WTC11 (cell line): ENCODE data around the gene RASL11B. TPM values are rescaled to one million over a fixed set of nuclear protein-coding genes. Genes with fewer than 3 reads are reported as not detected.

ENCODE experiments used
- ATAC-seq: fragments of 200-7000 bp; cut with Tn5 transposase; 2 replicates; pipeline ENCODE4 v1.10.0; 2021; ENCODE audit warnings: mild to moderate bottlenecking, moderate library complexity
- CTCF ChIA-PET: fragments of 300-600 bp; sonication (Branson Sonifier 250); formaldehyde crosslinking; loops from one replicate; lab custom pipeline; 2021; ENCODE audit warnings: antibody characterized with exemption; lab: Charles Lee
- POLR2A ChIA-PET: fragments of 350-600 bp; sonication (Branson Sonifier 250); formaldehyde crosslinking; loops from one replicate; lab custom pipeline; 2021; ENCODE audit warnings: antibody characterized with exemption; lab: Charles Lee
- DNase-seq: peaks from one replicate; pipeline ENCODE4 v3.0.0; 2021; ENCODE audit warnings: low spot score
- H3K27ac Mint-ChIP-seq: 2 replicates; pipeline ENCODE4 v1.8.0; 2021; ENCODE audit warnings: mixed read lengths
- H3K27me3 Mint-ChIP-seq: 2 replicates; pipeline ENCODE4 v1.8.0; 2021; ENCODE audit warnings: low read depth, mild to moderate bottlenecking, moderate library complexity, mixed read lengths
- H3K36me3 Mint-ChIP-seq: 2 replicates; pipeline ENCODE4 v1.8.0; 2021; ENCODE audit warnings: mixed read lengths
- H3K4me1 Mint-ChIP-seq: 2 replicates; pipeline ENCODE4 v1.8.0; 2022; ENCODE audit warnings: mixed read lengths
- H3K4me3 Mint-ChIP-seq: 2 replicates; pipeline ENCODE4 v1.8.0; 2021; ENCODE audit warnings: mild to moderate bottlenecking, moderate library complexity, mixed read lengths
- H3K9me3 Mint-ChIP-seq: 2 replicates; pipeline ENCODE4 v1.8.0; 2021; ENCODE audit warnings: mixed read lengths
- ATF1 ChIP-seq: sonication (generic); formaldehyde crosslinking; IDR thresholded peaks from 2 replicates; pipeline ENCODE4 v1.8.1; 2023; ENCODE audit warnings: mild to moderate bottlenecking, moderate library complexity, missing genetic modification reagents
- CBFB ChIP-seq: sonication (generic); formaldehyde crosslinking; IDR thresholded peaks from 2 replicates; pipeline ENCODE4 v1.8.1; 2022; ENCODE audit warnings: mild to moderate bottlenecking, low read depth, missing genetic modification reagents
- EMX1 ChIP-seq: fragments of 250-450 bp; sonication (Bioruptor Pico); IDR thresholded peaks from 2 replicates; pipeline ENCODE4 v1.8.0; 2021; ENCODE audit warnings: mild to moderate bottlenecking
- FOXK1 ChIP-seq: sonication (generic); formaldehyde crosslinking; IDR thresholded peaks from 2 replicates; pipeline ENCODE4 v1.8.0; 2022; ENCODE audit warnings: mild to moderate bottlenecking, moderate library complexity, missing genetic modification reagents
- GRHL2 ChIP-seq: fragments of 250-450 bp; sonication (Bioruptor Pico); IDR thresholded peaks from 2 replicates; pipeline ENCODE4 v1.8.0; 2022; ENCODE audit warnings: mild to moderate bottlenecking, moderate library complexity; ENCODE audit not compliant: insufficient replicate concordance, severe bottlenecking
- JAZF1 ChIP-seq: fragments of 250-450 bp; sonication (Bioruptor Pico); IDR thresholded peaks from 2 replicates; pipeline ENCODE4 v1.9.0; 2021; ENCODE audit warnings: moderate library complexity, mild to moderate bottlenecking, inconsistent platforms
- KAT7 ChIP-seq: sonication (generic); formaldehyde crosslinking; IDR thresholded peaks from 2 replicates; pipeline ENCODE4 v1.8.1; 2023; ENCODE audit warnings: missing genetic modification reagents, mild to moderate bottlenecking, borderline replicate concordance
- MXD4 ChIP-seq: fragments of 250-450 bp; sonication (Bioruptor Pico); IDR thresholded peaks from 2 replicates; pipeline ENCODE4 v1.8.0; 2021; ENCODE audit warnings: mild to moderate bottlenecking, moderate library complexity, borderline replicate concordance
- NR1H2 ChIP-seq: sonication (generic); formaldehyde crosslinking; IDR thresholded peaks from 2 replicates; pipeline ENCODE4 v1.9.0; 2021; ENCODE audit warnings: mild to moderate bottlenecking, moderate library complexity, missing genetic modification reagents
- RORB ChIP-seq: fragments of 250-450 bp; sonication (Bioruptor Pico); IDR thresholded peaks from 2 replicates; pipeline ENCODE4 v1.9.0; 2021; ENCODE audit warnings: mild to moderate bottlenecking
- SMAD3 ChIP-seq: sonication (generic); formaldehyde crosslinking; IDR thresholded peaks from 2 replicates; pipeline ENCODE4 v1.8.0; 2022; ENCODE audit warnings: missing genetic modification reagents, mild to moderate bottlenecking, borderline replicate concordance
- SOX15 ChIP-seq: fragments of 250-450 bp; sonication (Bioruptor Pico); IDR thresholded peaks from 2 replicates; pipeline ENCODE4 v1.9.0; 2021; ENCODE audit warnings: mild to moderate bottlenecking
- TP53 ChIP-seq: sonication (generic); formaldehyde crosslinking; IDR thresholded peaks from 2 replicates; pipeline ENCODE4 v1.8.1; 2023; ENCODE audit warnings: mild to moderate bottlenecking, missing genetic modification reagents
- ZBTB21 ChIP-seq: sonication (generic); formaldehyde crosslinking; IDR thresholded peaks from 2 replicates; pipeline ENCODE4 v1.8.1; 2023; ENCODE audit warnings: mild to moderate bottlenecking, missing genetic modification reagents, borderline replicate concordance
- ZNF263 ChIP-seq: sonication (generic); formaldehyde crosslinking; IDR thresholded peaks from 2 replicates; pipeline ENCODE4 v1.8.1; 2022; ENCODE audit warnings: low read depth, mild to moderate bottlenecking, moderate library complexity, missing genetic modification reagents
- ZNF317 ChIP-seq: sonication (generic); formaldehyde crosslinking; IDR thresholded peaks from 2 replicates; pipeline ENCODE4 v1.8.1; 2023; ENCODE audit warnings: low read depth, mild to moderate bottlenecking, moderate library complexity, missing genetic modification reagents, borderline replicate concordance
- ZNF396 ChIP-seq: fragments of 250-450 bp; sonication (Bioruptor Pico); IDR thresholded peaks from 2 replicates; pipeline ENCODE4 v1.8.0; 2021; ENCODE audit warnings: mild to moderate bottlenecking, moderate library complexity, borderline replicate concordance
- ZNF671 ChIP-seq: fragments of 250-450 bp; sonication (Bioruptor Pico); IDR thresholded peaks from 2 replicates; pipeline ENCODE4 v1.8.0; 2021; ENCODE audit warnings: mild to moderate bottlenecking
- total RNA-seq: library from RNA; stranded (reverse); gene quantifications from 3 replicates; pipeline ENCODE4 v1.2.3, GENCODE V29; 2021
- TF ChIP-seq, protein P1 (sequence below): sonication (generic); formaldehyde crosslinking; IDR thresholded peaks from 2 replicates; pipeline ENCODE4 v1.8.1; 2023; ENCODE audit warnings: mild to moderate bottlenecking, missing genetic modification reagents
- TF ChIP-seq, protein P2 (sequence below): sonication (generic); formaldehyde crosslinking; IDR thresholded peaks from 2 replicates; pipeline ENCODE4 v1.8.1; 2023; ENCODE audit warnings: mild to moderate bottlenecking, moderate library complexity, missing genetic modification reagents
- TF ChIP-seq, protein P3 (sequence below): sonication (generic); formaldehyde crosslinking; IDR thresholded peaks from 2 replicates; pipeline ENCODE4 v1.8.0; 2023; ENCODE audit warnings: missing genetic modification reagents
- TF ChIP-seq, protein P4 (sequence below): sonication (generic); formaldehyde crosslinking; IDR thresholded peaks from 2 replicates; pipeline ENCODE4 v1.8.1; 2023; ENCODE audit warnings: mild to moderate bottlenecking, missing genetic modification reagents, moderate library complexity
- TF ChIP-seq, protein P5 (sequence below): fragments of 250-450 bp; sonication (Bioruptor Pico); IDR thresholded peaks from 2 replicates; pipeline ENCODE4 v1.9.0; 2021; ENCODE audit warnings: moderate library complexity, mild to moderate bottlenecking, inconsistent platforms, borderline replicate concordance
- TF ChIP-seq, protein P6 (sequence below): fragments of 250-450 bp; sonication (Bioruptor Pico); IDR thresholded peaks from 2 replicates; pipeline ENCODE4 v1.9.0; 2021; ENCODE audit warnings: mild to moderate bottlenecking

RASL11B gene
- total RNA-seq, 1 experiment from 2014 or later: 58.5 TPM

DNA sequence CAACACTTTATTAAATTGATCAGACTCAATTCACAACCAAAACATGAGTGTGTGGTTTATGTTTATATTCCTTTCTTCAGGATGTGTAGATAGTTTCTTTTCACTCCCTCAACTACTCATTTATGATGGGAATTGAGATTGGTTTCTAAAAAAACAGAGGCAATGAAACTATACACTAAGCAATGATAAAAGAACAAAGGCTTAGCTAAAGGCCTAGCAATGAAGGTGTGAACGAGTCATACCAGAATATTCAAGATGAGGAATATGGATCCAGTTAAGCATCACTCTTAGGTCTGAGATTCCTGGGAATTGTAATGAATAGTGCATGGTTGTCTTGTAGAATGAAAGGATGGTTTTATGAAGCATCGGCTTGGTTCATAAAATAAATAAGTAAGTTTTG lies 17.5 kb upstream of the RASL11B start (continued):
- TF ChIP-seq KAT7 (no peak), SOX15 (no peak)

DNA sequence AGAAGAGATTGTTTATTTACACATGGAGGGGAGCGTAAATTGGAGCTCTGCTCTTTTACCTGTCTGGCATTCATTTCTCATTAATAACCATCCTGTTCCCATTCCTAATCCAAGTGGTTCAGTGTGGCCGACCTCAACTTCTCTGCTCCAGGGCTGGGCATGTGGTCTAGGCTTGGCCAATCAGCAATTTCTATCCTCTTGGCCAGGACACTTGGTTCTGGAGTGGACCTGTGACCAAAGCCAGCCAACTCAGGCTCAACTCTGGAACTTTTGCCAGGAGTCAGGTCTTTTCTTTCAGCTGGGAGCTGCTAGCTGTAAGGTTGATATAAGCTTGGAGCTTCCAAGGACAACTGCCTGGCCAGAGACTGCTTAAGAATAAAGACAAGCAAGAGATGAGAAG lies 15.6 kb upstream of the RASL11B start:
- peaks cover 13% of the 10 kb centered on the region for H3K27me3 Mint-ChIP-seq
- POLR2A ChIA-PET: interaction anchor here (1.0 kb wide), 1 partner anchor 134 kb away, joined by 3 read pairs; no protein-coding TSS in a partner anchor
- TF ChIP-seq JAZF1 (no peak), ZNF317 (CRISPR knock-in tag) (no peak)
- TF ChIP-seq, all 79 proteins: peak for 0
- CTCF ChIA-PET: no interaction called here
- Mint-ChIP-seq H3K9me3 (no peaks in the 10 kb centered on the region), H3K27ac (no peak overlapping the region), H3K4me1 (peaks cover 36% of the 10 kb centered on the region), H3K36me3 (no peaks in the 10 kb centered on the region), H3K4me3 (no peak overlapping the region)
- no peak for ATAC-seq
- no peak for DNase-seq

DNA sequence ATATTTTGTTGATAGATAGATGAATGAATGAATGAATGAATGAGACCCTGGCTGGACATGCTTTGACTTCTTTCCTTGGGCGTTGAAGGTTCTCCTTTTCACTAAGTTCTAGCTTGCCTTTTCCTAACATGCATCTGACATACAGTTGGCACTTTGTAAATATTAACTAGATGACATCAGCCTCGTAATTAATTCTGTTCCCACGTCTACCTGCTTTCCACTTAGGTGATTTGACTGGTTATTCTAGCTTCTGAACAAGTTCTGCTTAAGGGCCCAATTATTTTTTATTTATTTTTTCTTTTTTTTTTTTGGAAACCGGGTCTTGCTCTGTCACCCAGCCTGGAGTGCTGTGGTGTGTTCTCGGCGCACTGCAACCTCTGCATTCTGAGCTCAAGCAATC lies 13.9 kb upstream of the RASL11B start:
- H3K9me3 Mint-ChIP-seq: no peaks in the 10 kb centered on the region
- H3K4me1 Mint-ChIP-seq: peaks cover 32% of the 10 kb centered on the region
- H3K27ac Mint-ChIP-seq: no peak overlapping the region
- ChIA-PET POLR2A (no interaction called here), CTCF (interaction anchor here (0.9 to 1.2 kb wide), 3 partner anchors 13 to 63 kb away, joined by 3 to 4 read pairs (median 4); no protein-coding TSS in a partner anchor)
- no peak for ATAC-seq
- TF ChIP-seq JAZF1: no peak
- TF ChIP-seq, protein P1, sequence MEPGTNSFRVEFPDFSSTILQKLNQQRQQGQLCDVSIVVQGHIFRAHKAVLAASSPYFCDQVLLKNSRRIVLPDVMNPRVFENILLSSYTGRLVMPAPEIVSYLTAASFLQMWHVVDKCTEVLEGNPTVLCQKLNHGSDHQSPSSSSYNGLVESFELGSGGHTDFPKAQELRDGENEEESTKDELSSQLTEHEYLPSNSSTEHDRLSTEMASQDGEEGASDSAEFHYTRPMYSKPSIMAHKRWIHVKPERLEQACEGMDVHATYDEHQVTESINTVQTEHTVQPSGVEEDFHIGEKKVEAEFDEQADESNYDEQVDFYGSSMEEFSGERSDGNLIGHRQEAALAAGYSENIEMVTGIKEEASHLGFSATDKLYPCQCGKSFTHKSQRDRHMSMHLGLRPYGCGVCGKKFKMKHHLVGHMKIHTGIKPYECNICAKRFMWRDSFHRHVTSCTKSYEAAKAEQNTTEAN (CRISPR knock-in tag): no peak
- TF ChIP-seq, protein P2, sequence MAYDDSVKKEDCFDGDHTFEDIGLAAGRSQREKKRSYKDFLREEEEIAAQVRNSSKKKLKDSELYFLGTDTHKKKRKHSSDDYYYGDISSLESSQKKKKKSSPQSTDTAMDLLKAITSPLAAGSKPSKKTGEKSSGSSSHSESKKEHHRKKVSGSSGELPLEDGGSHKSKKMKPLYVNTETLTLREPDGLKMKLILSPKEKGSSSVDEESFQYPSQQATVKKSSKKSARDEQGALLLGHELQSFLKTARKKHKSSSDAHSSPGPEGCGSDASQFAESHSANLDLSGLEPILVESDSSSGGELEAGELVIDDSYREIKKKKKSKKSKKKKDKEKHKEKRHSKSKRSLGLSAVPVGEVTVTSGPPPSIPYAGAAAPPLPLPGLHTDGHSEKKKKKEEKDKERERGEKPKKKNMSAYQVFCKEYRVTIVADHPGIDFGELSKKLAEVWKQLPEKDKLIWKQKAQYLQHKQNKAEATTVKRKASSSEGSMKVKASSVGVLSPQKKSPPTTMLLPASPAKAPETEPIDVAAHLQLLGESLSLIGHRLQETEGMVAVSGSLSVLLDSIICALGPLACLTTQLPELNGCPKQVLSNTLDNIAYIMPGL (CRISPR knock-in tag): no peak
- no peak for TF ChIP-seq ATF1
- no peak for TF ChIP-seq ZNF671
- TF ChIP-seq EMX1: no peak
- TF ChIP-seq CBFB (CRISPR knock-in tag): no peak
- TF ChIP-seq TP53: no peak
- no peak for TF ChIP-seq ZBTB21 (CRISPR knock-in tag)
- TF ChIP-seq RORB (CRISPR knock-in tag): no peak
- TF ChIP-seq, protein P3, sequence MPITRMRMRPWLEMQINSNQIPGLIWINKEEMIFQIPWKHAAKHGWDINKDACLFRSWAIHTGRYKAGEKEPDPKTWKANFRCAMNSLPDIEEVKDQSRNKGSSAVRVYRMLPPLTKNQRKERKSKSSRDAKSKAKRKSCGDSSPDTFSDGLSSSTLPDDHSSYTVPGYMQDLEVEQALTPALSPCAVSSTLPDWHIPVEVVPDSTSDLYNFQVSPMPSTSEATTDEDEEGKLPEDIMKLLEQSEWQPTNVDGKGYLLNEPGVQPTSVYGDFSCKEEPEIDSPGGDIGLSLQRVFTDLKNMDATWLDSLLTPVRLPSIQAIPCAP: no peak
- peaks cover 9% of the 10 kb centered on the region for H3K27me3 Mint-ChIP-seq
- H3K36me3 Mint-ChIP-seq: no peaks in the 10 kb centered on the region
- DNase-seq: no peak
- H3K4me3 Mint-ChIP-seq: no peak overlapping the region

DNA sequence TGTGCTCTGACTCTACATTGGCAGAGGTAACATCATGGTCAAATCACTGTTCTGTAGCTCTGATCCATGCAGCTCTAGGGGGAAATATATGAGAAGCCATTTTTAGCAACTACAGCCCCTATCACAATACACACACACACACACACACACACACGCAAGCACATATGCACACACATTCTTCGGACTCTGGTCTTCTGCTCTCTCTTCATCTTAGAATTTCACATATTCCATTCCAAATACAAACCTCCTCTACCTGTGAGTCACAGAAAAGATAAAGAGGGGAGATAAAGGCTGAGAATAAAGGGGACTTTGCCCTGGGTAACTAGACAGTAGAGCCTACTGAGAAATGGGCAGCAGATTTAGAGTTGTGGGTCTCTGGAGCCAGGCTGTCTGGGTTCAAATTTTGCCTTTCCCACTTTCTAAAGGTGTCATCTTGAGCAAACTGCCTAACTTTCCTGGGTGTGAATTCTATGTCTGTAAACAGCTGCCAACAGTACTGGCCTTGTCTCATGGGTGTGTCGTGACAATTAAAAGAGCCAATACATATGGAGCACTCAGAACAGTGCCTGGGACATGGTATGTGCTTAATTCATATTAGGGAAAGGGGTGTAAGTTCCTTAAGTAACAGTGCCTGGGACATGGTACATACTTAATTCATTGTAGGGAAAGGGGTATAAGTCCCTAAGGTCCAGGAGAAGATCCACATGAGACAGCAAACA lies 11.6 kb upstream of the RASL11B start:
- H3K36me3 Mint-ChIP-seq: no peaks in the 10 kb centered on the region
- H3K27me3 Mint-ChIP-seq: peaks cover 3% of the 10 kb centered on the region; the same call in 1 of the 2 replicates
- no peaks in the 10 kb centered on the region for H3K9me3 Mint-ChIP-seq
- peaks cover 32% of the 10 kb centered on the region for H3K4me1 Mint-ChIP-seq
- DNase-seq: no peak
- H3K4me3 Mint-ChIP-seq: no peak overlapping the region
- no peak overlapping the region for H3K27ac Mint-ChIP-seq
- ChIA-PET CTCF (no interaction called here), POLR2A (no interaction called here)
- no peak for ATAC-seq
- TF ChIP-seq SMAD3 (CRISPR knock-in tag) (no peak), ZNF263 (CRISPR knock-in tag) (no peak), GRHL2 (CRISPR knock-in tag) (no peak), FOXK1 (CRISPR knock-in tag) (no peak), ZNF396 (CRISPR knock-in tag) (no peak), MXD4 (CRISPR knock-in tag) (no peak), ZNF317 (CRISPR knock-in tag) (no peak), NR1H2 (CRISPR knock-in tag) (no peak)
- TF ChIP-seq, protein P4, sequence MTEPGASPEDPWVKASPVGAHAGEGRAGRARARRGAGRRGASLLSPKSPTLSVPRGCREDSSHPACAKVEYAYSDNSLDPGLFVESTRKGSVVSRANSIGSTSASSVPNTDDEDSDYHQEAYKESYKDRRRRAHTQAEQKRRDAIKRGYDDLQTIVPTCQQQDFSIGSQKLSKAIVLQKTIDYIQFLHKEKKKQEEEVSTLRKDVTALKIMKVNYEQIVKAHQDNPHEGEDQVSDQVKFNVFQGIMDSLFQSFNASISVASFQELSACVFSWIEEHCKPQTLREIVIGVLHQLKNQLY: no peak
- TF ChIP-seq, protein P5, sequence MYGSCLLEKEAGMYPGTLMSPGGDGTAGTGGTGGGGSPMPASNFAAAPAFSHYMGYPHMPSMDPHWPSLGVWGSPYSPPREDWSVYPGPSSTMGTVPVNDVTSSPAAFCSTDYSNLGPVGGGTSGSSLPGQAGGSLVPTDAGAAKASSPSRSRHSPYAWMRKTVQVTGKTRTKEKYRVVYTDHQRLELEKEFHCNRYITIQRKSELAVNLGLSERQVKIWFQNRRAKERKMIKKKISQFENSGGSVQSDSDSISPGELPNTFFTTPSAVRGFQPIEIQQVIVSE (CRISPR knock-in tag): no peak
- TF ChIP-seq, protein P6, sequence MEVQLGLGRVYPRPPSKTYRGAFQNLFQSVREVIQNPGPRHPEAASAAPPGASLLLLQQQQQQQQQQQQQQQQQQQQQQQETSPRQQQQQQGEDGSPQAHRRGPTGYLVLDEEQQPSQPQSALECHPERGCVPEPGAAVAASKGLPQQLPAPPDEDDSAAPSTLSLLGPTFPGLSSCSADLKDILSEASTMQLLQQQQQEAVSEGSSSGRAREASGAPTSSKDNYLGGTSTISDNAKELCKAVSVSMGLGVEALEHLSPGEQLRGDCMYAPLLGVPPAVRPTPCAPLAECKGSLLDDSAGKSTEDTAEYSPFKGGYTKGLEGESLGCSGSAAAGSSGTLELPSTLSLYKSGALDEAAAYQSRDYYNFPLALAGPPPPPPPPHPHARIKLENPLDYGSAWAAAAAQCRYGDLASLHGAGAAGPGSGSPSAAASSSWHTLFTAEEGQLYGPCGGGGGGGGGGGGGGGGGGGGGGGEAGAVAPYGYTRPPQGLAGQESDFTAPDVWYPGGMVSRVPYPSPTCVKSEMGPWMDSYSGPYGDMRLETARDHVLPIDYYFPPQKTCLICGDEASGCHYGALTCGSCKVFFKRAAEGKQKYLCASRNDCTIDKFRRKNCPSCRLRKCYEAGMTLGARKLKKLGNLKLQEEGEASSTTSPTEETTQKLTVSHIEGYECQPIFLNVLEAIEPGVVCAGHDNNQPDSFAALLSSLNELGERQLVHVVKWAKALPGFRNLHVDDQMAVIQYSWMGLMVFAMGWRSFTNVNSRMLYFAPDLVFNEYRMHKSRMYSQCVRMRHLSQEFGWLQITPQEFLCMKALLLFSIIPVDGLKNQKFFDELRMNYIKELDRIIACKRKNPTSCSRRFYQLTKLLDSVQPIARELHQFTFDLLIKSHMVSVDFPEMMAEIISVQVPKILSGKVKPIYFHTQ: no peak
